Measurements from ENCODE around the gene AOC1.
"Not testable (repeated sequence)": the region's sequence is repeated elsewhere in the genome, so short reads cannot be mapped to it uniquely, and the experiment has no call there.

The AOC1 gene

GRCh38 chr7:150806454-150806853 is 45.9 kb upstream of the AOC1 start:
- POLR2A ChIA-PET: no interaction called here
- Histone ChIP-seq H3K4me3 (ENCODE audit: low read depth, low read length) (no peak overlapping the region), H3K27ac (ENCODE audit: extremely low read depth, low read depth, low read length) (no peak overlapping the region), H3K9me3 (ENCODE audit: control insufficient read depth, insufficient read depth, low read depth, low read length) (no peaks in the 10 kb centered on the region), H3K4me1 (ENCODE audit: control insufficient read depth, insufficient read depth, low read length) (no peaks in the 10 kb centered on the region), H3K36me3 (ENCODE audit: control insufficient read depth in 2 of 2, insufficient read depth in 1 of 2, low read length in 2 of 2) (no peaks in the 10 kb centered on the region)
- CTCF ChIA-PET: no interaction called here
- no peak for TF ChIP-seq ZNF292 (tag by site-specific recombination; IDR thresholded peaks at IDR 0.05; ENCODE audit: borderline replicate concordance, low read depth)
- TF ChIP-seq GLIS2 (tag by site-specific recombination; IDR thresholded peaks at IDR 0.05): no peak
- TF ChIP-seq ZNF692 (tag by site-specific recombination; IDR thresholded peaks at IDR 0.05): no peak
- no peak for TF ChIP-seq ZNF48 (tag by site-specific recombination; IDR thresholded peaks at IDR 0.05)
- no peak for TF ChIP-seq KLF16 (tag by site-specific recombination; IDR thresholded peaks at IDR 0.05)
- TF ChIP-seq ZNF114 (tag by site-specific recombination; IDR thresholded peaks at IDR 0.05): no peak
- no peak for TF ChIP-seq ZNF223 (tag by site-specific recombination; IDR thresholded peaks at IDR 0.05)
- TF ChIP-seq ZNF148 (tag by site-specific recombination; IDR thresholded peaks at IDR 0.05; ENCODE audit: borderline replicate concordance): no peak
- TF ChIP-seq PBX3 (CRISPR knock-in tag; IDR thresholded peaks at IDR 0.05): no peak
- TF ChIP-seq ZXDB (tag by site-specific recombination; IDR thresholded peaks at IDR 0.05): no peak
- TF ChIP-seq TCF7L2 (IDR thresholded peaks at IDR 0.05; ENCODE audit: borderline replicate concordance, low read depth, low read length): no peak
- TF ChIP-seq SCRT1 (tag by site-specific recombination; IDR thresholded peaks at IDR 0.05; ENCODE audit: borderline replicate concordance): no peak
- TF ChIP-seq ZSCAN23 (tag by site-specific recombination; IDR thresholded peaks at IDR 0.05): no peak
- TF ChIP-seq PRDM4 (tag by site-specific recombination; IDR thresholded peaks at IDR 0.05): no peak
- no peak for TF ChIP-seq ZNF214 (tag by site-specific recombination; IDR thresholded peaks at IDR 0.05; ENCODE audit: borderline replicate concordance)
- TF ChIP-seq ZNF623 (tag by site-specific recombination; IDR thresholded peaks at IDR 0.05): no peak
- TF ChIP-seq PRDM1 (tag by site-specific recombination; IDR thresholded peaks at IDR 0.05): no peak
- no peak for TF ChIP-seq ZNF677 (tag by site-specific recombination; IDR thresholded peaks at IDR 0.05)
- no peak for TF ChIP-seq SALL2 (tag by site-specific recombination; IDR thresholded peaks at IDR 0.05; ENCODE audit: borderline replicate concordance)

GRCh38 chr7:150806863-150807262 is 45.5 kb upstream of the AOC1 start:
- ChIA-PET POLR2A (no interaction called here), CTCF (no interaction called here)
- Histone ChIP-seq H3K4me3 (ENCODE audit: low read depth, low read length) (no peak overlapping the region), H3K27ac (ENCODE audit: extremely low read depth, low read depth, low read length) (no peak overlapping the region), H3K9me3 (ENCODE audit: control insufficient read depth, insufficient read depth, low read depth, low read length) (no peaks in the 10 kb centered on the region), H3K4me1 (ENCODE audit: control insufficient read depth, insufficient read depth, low read length) (no peaks in the 10 kb centered on the region), H3K36me3 (ENCODE audit: control insufficient read depth in 2 of 2, insufficient read depth in 1 of 2, low read length in 2 of 2) (no peaks in the 10 kb centered on the region)
- TF ChIP-seq ZNF791 (tag by site-specific recombination; IDR thresholded peaks at IDR 0.05): no peak
- no peak for TF ChIP-seq ZBTB21 (tag by site-specific recombination; IDR thresholded peaks at IDR 0.05)
- no peak for TF ChIP-seq ZNF223 (tag by site-specific recombination; IDR thresholded peaks at IDR 0.05)
- TF ChIP-seq ZNF596 (tag by site-specific recombination; IDR thresholded peaks at IDR 0.05): no peak

GRCh38 chr7:150807616-150808438 is 44.5 kb upstream of the AOC1 start:
- H3K4me3 ChIP-seq (ENCODE audit: low read depth, low read length); H3K9me3 ChIP-seq (ENCODE audit: control insufficient read depth, insufficient read depth, low read depth, low read length); H3K27ac ChIP-seq (ENCODE audit: extremely low read depth, low read depth, low read length); POLR2A ChIA-PET; H3K4me1 ChIP-seq (ENCODE audit: control insufficient read depth, insufficient read depth, low read length); H3K36me3 ChIP-seq (ENCODE audit: control insufficient read depth in 2 of 2, insufficient read depth in 1 of 2, low read length in 2 of 2); CTCF ChIA-PET: not testable (repeated sequence)
